ENCODE results near the gene F9. TPM values are rescaled to one million over a fixed set of nuclear protein-coding genes. Genes with fewer than 3 reads are reported as not detected.

F9 gene
- total RNA-seq, 1 donor from 2014 or later, result not detected

DNA sequence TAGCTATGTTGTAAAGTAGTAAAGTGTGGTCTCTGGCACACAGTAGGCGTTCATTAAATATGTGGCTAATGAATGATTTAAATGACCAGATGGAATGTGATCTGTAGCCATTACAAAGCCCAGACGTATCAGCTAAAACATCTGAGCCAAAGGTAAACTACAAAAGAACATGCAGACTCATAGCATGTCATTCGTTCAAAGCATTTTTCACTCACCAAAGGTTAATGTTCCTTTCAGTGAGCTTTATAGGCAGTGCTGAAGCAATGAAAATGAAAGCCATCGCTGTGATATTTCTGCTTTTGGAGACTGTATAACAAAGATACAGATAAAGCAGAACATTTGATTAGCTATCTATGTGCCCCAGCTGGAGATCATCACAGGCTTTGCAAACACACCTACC is 50.5 kb downstream of the F9 start:
- Mint-ChIP-seq H3K27me3 (no peaks in the 10 kb centered on the region), H3K4me3 (no peak overlapping the region), H3K9me3 (no peaks in the 10 kb centered on the region), H3K4me1 (no peaks in the 10 kb centered on the region), H3K36me3 (ENCODE audit: low read depth) (no peaks in the 10 kb centered on the region), H3K27ac (no peak overlapping the region)
- POLR2A ChIA-PET, result no interaction called here
- no peak for TF ChIP-seq CTCF (IDR thresholded peaks at IDR 0.05)
- no peak for DNase-seq
- CTCF ChIA-PET, result no interaction called here
- intact Hi-C loops (cut with micrococcal nuclease), result no loop called here
- no peak for ATAC-seq (ENCODE audit: low read depth)

DNA sequence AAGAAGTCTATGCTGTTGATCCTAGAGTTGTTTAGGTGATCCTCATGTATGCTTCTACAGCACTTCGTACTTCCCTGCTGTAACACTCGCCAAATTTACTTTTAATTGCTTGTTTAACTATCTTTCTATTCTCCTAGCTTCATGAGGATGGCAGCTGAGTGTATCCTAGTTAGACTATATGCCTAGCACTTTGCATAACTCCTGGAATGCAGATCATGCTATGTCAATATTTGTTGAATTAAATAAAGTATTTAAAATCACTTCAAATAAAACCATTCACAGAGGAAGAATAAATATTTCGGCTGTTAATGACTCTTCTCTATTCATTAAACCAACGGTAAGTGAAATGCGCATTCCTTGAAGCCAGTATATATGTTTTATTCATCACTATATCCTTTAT is 55.1 kb downstream of the F9 start:
- ChIA-PET POLR2A (no interaction called here), CTCF (no interaction called here)
- no peak overlapping the region for H3K4me3 Mint-ChIP-seq
- no peaks in the 10 kb centered on the region for H3K4me1 Mint-ChIP-seq
- H3K27me3 Mint-ChIP-seq, result no peaks in the 10 kb centered on the region
- ATAC-seq (ENCODE audit: low read depth) (no peak), DNase-seq (no peak)
- no peaks in the 10 kb centered on the region for H3K9me3 Mint-ChIP-seq
- intact Hi-C loops (cut with micrococcal nuclease), result no loop called here
- TF ChIP-seq CTCF (IDR thresholded peaks at IDR 0.05), result no peak
- H3K27ac Mint-ChIP-seq, result no peak overlapping the region
- H3K36me3 Mint-ChIP-seq (ENCODE audit: low read depth), result no peaks in the 10 kb centered on the region

- POLR2A ChIA-PET, result no interaction called here
- no peaks in the 10 kb centered on the region for H3K27me3 Mint-ChIP-seq
- no peaks in the 10 kb centered on the region for H3K9me3 Mint-ChIP-seq
- DNase-seq, result no peak
- ATAC-seq (ENCODE audit: low read depth), result no peak
- CTCF ChIA-PET, result no interaction called here
- intact Hi-C loops (cut with micrococcal nuclease), result no loop called here
- no peak overlapping the region for H3K27ac Mint-ChIP-seq
- TF ChIP-seq CTCF (IDR thresholded peaks at IDR 0.05), result no peak
- H3K4me1 Mint-ChIP-seq, result no peaks in the 10 kb centered on the region
- no peak overlapping the region for H3K4me3 Mint-ChIP-seq
- no peaks in the 10 kb centered on the region for H3K36me3 Mint-ChIP-seq (ENCODE audit: low read depth)
Measured at GRCh38 chrX:139596068-139596467, 65.5 kb downstream of the F9 start.

GRCh38 chrX:139600105-139600504 is 69.6 kb downstream of the F9 start:
- intact Hi-C loops (cut with micrococcal nuclease), result no loop called here

More at GRCh38 chrX:139600105-139600504, 69.6 kb downstream of the F9 start:
- no peaks in the 10 kb centered on the region for H3K27me3 Mint-ChIP-seq
- no peak for TF ChIP-seq CTCF (IDR thresholded peaks at IDR 0.05)
- H3K36me3 Mint-ChIP-seq (ENCODE audit: low read depth), result no peaks in the 10 kb centered on the region
- CTCF ChIA-PET, result no interaction called here
- no peaks in the 10 kb centered on the region for H3K9me3 Mint-ChIP-seq
- no peaks in the 10 kb centered on the region for H3K4me1 Mint-ChIP-seq
- no peak overlapping the region for H3K27ac Mint-ChIP-seq
- H3K4me3 Mint-ChIP-seq, result no peak overlapping the region
- no peak for DNase-seq
- ATAC-seq (ENCODE audit: low read depth), result no peak
- POLR2A ChIA-PET, result no interaction called here

Other genes starting within 250 kb of the F9 start
- 0.39 and 0.75 TPM in 2 replicates for gene MCF2, start 177.4 kb downstream of the F9 start, total RNA-seq